ENCODE data around the gene TGM2. TPM values are rescaled to one million over a fixed set of nuclear protein-coding genes. Genes with fewer than 3 reads are reported as not detected.
A peak's percentile ranks its signal among the peaks of the same experiment; 100 is the strongest.

Gene TGM2
- total RNA-seq, 4 donors from 2014 or later = 170 to 385 (median 212) TPM

DNA sequence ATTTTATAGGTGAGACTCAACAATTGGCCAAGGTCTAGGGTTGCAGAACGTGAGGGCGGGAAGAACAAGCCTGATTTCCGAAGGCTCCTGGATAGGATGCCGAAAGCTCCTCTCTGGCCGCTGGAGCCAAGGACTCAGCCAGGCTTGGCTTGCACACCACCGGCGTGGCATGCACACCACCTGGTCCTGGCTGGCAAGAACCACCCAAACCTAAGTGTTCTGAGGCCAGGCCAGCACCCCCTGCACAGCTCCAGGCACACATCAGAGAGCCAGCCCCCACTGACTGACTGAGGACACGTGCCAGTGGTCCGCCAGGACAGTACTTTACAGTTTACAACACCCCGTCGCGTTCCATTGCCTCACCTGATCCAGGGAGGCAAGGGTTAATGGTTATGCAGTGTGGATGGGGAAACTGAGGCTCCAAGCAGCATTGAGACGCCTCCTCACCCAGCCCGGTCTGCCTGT lies 414 bp downstream of the TGM2 start:
- WGBS = 52% methylated on average over 14 of the region's 14 CpGs
- no peaks in the 10 kb centered on the region for H3K27me3 ChIP-seq
- intact Hi-C loops (cut with DNase I) = loop anchor here (1.0 to 5.0 kb wide), 3 partner anchors 58 to 107 kb away; no protein-coding TSS in a partner anchor
- peak overlapping the region; percentile 60 to 66 (median 66) for H3K4me3 ChIP-seq
- peaks cover 0 to 21% (median 19%) of the 10 kb centered on the region in 4 donors for H3K36me3 ChIP-seq
- DNase-seq (ENCODE audit: extremely low spot score) = no peak
- peaks cover 66 to 98% (median 88%) of the 10 kb centered on the region in 4 donors for H3K4me1 ChIP-seq
- peak overlapping the region; percentile 80 to 93 (median 87) for H3K27ac ChIP-seq (replicated peaks in 1 of 4)
- no peaks in the 10 kb centered on the region for H3K9me3 ChIP-seq
- TF ChIP-seq EP300 (IDR thresholded peaks at IDR 0.05) (no peak), POLR2A (IDR thresholded peaks at IDR 0.05; ENCODE audit: low read depth) (no peak), POLR2AphosphoS5 (IDR thresholded peaks at IDR 0.05) (no peak)
- TF ChIP-seq, protein P1, sequence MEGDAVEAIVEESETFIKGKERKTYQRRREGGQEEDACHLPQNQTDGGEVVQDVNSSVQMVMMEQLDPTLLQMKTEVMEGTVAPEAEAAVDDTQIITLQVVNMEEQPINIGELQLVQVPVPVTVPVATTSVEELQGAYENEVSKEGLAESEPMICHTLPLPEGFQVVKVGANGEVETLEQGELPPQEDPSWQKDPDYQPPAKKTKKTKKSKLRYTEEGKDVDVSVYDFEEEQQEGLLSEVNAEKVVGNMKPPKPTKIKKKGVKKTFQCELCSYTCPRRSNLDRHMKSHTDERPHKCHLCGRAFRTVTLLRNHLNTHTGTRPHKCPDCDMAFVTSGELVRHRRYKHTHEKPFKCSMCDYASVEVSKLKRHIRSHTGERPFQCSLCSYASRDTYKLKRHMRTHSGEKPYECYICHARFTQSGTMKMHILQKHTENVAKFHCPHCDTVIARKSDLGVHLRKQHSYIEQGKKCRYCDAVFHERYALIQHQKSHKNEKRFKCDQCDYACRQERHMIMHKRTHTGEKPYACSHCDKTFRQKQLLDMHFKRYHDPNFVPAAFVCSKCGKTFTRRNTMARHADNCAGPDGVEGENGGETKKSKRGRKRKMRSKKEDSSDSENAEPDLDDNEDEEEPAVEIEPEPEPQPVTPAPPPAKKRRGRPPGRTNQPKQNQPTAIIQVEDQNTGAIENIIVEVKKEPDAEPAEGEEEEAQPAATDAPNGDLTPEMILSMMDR (IDR thresholded peaks at IDR 0.05) = no peak

DNA sequence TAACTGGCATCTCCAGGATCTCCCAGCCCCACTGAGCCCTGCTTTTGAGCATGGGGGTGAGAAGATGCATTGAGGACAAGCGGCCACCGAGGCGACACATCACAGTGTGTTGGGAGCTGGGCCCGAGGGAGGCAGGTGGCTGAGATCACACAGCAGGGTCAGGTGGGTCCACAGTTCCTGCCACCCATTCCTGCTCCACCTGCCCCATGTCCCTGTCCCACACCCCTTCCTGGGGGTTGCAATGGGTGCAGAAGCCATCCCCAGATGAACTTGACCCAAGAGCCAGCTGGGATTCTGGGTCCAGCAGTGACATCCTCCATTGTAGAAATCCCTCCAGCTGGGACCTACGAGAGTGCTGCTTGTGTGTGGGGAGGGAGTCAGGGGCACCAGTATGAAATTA lies 1.0 kb downstream of the TGM2 start:
- no peak for DNase-seq (ENCODE audit: extremely low spot score)
- intact Hi-C loops (cut with DNase I) = no loop called here
- Histone ChIP-seq H3K4me1 (peaks cover 65 to 98% (median 93%) of the 10 kb centered on the region in 4 donors), H3K27ac (replicated peaks in 1 of 4) (peak overlapping the region; percentile 80 to 93 (median 87)), H3K27me3 (no peaks in the 10 kb centered on the region), H3K9me3 (no peaks in the 10 kb centered on the region), H3K4me3 (peak overlapping the region; percentile 60 to 66 (median 66)), H3K36me3 (peaks cover 0 to 26% (median 19%) of the 10 kb centered on the region in 4 donors)
- TF ChIP-seq POLR2A (IDR thresholded peaks at IDR 0.05; ENCODE audit: low read depth) (no peak), EP300 (IDR thresholded peaks at IDR 0.05) (no peak), POLR2AphosphoS5 (IDR thresholded peaks at IDR 0.05) (no peak)
- TF ChIP-seq, protein P1 (IDR thresholded peaks at IDR 0.05) = no peak
- 79% methylated on average over 5 of the region's 5 CpGs for WGBS

DNA sequence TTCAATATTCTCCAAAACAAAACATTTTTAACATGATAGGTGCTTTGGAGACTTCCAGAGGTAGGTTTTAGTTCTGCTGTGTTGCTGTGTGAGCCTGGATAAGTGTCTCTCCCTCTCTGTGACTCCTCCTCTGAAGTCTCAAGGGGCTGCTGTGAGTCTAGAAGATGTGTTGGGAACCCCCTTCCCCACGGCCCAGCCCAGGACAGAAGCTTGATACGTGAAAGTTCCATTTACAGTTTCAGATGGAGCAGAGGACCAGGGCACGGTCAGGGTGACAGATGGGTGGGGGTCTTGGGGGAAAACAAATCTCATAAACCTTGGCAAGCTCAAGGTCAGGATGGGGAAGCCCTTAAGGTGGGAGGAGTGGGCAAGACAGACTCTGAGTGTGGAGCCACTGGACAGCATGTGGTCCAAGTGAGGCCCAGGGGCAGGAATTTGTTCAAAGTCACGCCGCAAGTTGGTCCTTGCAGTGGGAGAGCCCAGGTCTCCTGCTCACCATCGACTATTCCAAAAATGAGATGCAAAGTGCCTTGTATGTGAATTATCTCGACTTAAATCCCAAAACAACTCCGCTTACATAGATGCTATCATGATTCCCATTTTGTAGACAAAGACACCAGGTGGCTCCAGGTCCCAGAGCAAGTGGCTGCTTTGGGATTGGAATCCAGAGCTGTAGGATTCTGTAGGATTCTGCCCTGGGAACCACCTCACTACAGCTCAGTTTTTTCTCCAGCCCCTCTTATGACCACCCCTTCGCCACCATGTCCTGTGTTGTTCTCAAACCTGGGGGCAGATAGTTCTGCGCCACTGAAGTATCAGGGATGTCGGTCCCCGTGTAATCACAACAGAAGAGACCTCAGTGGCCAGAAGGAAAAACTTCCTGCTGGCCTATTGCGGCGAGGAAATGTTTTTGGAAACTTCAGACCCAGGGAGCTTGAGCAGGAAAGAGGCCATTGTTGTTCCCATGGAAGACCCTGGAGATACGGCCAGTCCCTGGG lies 1.9 kb downstream of the TGM2 start:
- H3K4me1 ChIP-seq = peaks cover 65 to 98% (median 94%) of the 10 kb centered on the region in 4 donors
- intact Hi-C loops (cut with DNase I) = no loop called here
- DNase-seq (ENCODE audit: extremely low spot score) = no peak
- WGBS = 79% methylated on average over 15 of the region's 15 CpGs
- TF ChIP-seq POLR2A (IDR thresholded peaks at IDR 0.05; ENCODE audit: low read depth) (no peak), POLR2AphosphoS5 (IDR thresholded peaks at IDR 0.05) (no peak), EP300 (IDR thresholded peaks at IDR 0.05) (no peak)
- TF ChIP-seq, protein P1 (IDR thresholded peaks at IDR 0.05) = no peak
- H3K27me3 ChIP-seq = no peaks in the 10 kb centered on the region
- peaks cover 0 to 26% (median 19%) of the 10 kb centered on the region in 4 donors for H3K36me3 ChIP-seq
- H3K27ac ChIP-seq (replicated peaks in 1 of 4) = peak overlapping the region; percentile 80 to 93 (median 87)
- H3K4me3 ChIP-seq = peak overlapping the region; percentile 60 to 66 (median 66)
- H3K9me3 ChIP-seq = no peaks in the 10 kb centered on the region

DNA sequence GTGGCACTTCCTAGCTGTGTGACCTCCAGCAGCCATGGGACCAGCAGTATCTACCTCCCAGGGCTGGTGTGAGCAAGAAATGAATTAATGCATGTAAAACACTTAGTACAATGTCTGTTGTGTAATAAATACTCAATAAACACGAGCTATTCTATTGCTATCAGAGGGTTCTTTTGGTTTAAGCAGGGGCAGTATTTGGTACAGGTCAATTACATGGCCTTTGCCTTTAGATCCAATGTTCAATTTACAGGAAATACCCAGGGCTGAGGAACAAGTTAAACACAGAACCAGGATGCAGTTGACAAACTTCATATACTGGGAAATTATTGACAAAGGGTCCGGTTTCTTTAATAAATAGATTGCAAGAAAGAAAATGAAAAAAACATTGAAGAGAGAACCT lies 2.9 kb downstream of the TGM2 start:
- no peak for DNase-seq (ENCODE audit: extremely low spot score)
- H3K27me3 ChIP-seq = no peaks in the 10 kb centered on the region
- 79% methylated on average over 2 of the region's 2 CpGs for WGBS
- peak overlapping the region; percentile 87 to 93 (median 88) for H3K27ac ChIP-seq (replicated peaks in 1 of 4)
- H3K36me3 ChIP-seq = peaks cover 0 to 26% (median 19%) of the 10 kb centered on the region in 4 donors
- peak overlapping the region in 1 of 4 donors; percentile 3 for H3K4me3 ChIP-seq
- TF ChIP-seq POLR2A (IDR thresholded peaks at IDR 0.05; ENCODE audit: low read depth) (no peak), EP300 (IDR thresholded peaks at IDR 0.05) (no peak), POLR2AphosphoS5 (IDR thresholded peaks at IDR 0.05) (no peak)
- TF ChIP-seq, protein P1 (IDR thresholded peaks at IDR 0.05) = no peak
- intact Hi-C loops (cut with DNase I) = no loop called here
- H3K4me1 ChIP-seq = peaks cover 69 to 98% (median 98%) of the 10 kb centered on the region in 4 donors
- H3K9me3 ChIP-seq = no peaks in the 10 kb centered on the region

Data from esophagus muscularis mucosa (tissue), 4 donors.